Islet of Langerhans (tissue), 1 donor: ENCODE measurements around the gene CEP131.
"Not testable (repeated sequence)": the region's sequence is repeated elsewhere in the genome, so short reads cannot be mapped to it uniquely, and the experiment has no call there.

Experiments
- FAIRE-seq: peaks from one replicate; lab custom pipeline; 2011; peaks lifted over from hg19 to GRCh38; lab: Jason Lieb, UNC

Gene CEP131

DNA sequence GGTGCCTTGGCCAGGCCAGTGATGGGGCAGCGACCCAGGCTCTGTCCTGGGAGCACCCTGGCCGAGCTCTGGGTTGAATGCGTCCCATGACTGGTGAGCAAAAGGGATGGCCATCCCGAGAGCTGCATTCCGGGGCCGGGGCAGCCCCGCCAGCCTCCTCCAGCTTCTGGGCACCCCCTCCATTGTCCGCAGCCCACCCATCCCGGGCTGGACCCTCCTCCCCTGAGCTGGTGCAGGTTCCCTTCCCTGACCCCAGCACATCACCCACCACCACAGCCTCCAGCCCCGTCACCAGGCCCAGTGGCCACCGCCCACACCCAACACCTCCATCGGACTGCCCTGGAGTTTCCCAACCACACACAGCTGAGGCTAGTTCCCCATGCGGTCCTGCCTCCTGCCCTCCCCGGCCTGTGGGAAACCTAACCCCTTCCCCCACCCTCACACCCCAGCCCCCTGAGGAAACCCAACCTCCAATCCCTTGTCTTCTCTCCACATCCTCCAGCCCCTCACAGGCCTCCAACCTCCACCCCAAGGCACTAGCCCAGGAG, 73.7 kb downstream of the CEP131 start:
- no peak for FAIRE-seq

DNA sequence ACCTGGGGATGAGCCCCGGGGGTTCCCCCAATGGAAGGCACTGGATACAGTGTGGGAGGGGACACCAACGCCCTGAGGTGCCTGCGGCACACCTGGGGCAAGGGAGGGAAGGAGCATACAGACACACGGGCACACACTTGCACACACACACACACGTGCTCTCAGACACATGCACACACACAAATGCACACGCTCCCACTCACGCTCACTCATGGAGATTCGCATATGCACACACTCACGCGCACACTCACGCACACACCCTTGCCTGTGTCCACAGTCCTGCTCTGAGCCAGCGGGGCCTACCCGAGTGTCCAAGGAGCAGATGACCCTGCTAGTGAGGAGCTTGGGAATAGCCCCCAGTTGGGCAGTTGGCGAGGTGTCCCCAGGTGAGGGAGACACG, 74.2 kb downstream of the CEP131 start:
- FAIRE-seq = no peak

DNA sequence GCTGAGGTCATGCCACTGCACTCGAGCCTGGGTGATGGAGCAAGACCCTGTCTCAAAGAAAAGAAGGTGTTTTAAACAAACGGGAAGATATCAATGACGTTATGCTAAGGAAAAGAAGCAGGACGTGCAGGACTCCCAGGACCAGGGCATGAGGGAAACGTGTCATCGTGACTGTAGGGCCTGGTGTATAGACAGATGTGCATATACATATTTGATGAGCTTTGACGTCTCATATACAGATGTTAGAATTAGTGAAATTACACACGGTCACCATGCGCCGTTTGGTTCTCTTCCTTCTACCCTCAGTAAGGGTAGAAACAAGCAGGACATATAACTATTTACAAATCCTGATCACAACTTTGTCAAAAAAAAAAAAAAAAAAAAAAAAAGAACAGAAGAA, 75.1 kb downstream of the CEP131 start:
- FAIRE-seq = no peak

DNA sequence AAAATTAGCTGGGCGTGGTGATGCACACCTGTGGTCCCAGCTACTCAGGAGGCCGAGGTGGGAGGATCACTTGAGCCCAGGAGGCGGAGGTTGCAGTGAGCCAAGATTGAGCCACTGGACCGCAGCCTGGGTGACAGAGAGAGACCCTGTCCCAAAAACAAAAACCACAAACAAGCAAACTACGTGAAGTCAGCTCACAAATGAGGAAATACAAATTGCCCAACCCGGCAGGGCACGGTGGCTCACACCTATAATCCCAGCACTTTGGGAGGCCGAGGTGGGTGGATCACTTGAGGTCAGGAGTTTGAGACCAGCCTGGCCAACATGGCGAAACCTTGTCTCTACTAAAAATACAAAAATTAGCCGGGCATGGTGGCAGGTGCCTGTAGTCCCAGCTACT, 76.6 kb downstream of the CEP131 start:
- FAIRE-seq = not testable (repeated sequence)

DNA sequence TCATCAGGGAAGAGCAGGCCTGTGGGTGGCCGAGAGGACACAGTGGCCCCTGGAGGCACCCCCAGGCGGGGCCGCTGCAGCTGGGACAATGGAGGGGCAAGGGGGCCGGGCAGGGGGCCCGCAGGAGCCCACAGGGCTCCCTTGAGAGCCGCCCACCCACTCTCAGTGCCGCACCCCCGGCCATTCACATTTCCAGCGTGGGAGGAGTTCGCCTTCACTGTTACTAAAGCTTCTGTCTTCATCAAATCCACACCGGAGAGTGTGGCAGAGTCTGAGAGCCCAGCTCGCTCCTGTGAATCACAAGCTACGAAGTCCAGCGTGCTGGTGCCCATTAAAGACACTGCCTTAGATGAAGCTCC, 78.4 kb downstream of the CEP131 start:
- no peak for FAIRE-seq

DNA sequence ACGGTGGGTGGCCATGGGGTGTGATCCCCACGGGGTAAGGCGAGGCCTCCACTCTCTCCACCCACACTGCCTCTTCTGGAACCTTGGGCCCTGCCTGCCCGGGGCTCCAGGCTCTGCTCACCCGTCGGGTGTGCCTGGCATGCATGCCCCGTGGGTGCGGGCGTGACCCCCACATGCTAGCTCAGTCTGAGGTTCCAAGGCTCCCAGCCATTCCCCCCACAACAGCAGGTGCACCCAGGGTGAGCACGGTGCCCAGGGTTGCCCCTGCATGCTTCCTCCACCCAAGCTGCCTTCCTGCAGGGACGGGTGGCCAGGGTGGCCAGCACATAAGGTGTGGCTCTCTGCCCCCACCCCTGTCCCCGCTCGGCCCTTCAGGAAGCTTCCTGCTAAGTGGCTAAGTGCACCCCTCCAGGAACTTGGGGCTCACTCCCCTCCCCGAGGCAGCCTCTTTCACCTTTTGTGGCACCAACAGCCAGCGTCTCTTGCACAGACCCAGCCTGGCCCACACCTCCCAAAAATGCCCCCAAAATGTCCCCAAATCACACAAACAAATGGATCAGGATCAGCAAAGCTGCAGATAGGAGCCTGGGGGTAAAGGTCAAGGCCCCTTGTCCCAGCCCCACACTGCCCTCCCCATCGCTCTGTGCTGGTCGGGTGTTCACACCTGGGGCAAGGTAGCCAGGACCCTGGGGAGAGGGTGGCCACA, 78.9 kb downstream of the CEP131 start:
- FAIRE-seq = no peak

DNA sequence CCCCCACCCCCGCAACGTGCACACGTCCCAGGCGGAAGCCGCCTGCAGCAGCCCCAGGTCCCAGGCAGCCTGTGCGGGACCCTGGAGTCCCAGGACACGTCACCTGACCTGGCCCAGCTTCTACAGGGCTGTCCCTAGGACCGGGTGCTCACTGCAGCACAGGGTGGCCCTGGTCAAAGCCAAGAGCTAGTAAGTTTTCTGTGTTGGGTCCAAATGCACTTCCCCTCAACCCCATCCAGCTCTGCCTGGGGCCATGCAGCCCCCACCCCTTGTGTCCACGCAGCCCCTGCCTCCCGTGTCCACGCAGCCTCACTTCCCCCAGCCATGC, 79.6 kb downstream of the CEP131 start:
- no peak for FAIRE-seq

DNA sequence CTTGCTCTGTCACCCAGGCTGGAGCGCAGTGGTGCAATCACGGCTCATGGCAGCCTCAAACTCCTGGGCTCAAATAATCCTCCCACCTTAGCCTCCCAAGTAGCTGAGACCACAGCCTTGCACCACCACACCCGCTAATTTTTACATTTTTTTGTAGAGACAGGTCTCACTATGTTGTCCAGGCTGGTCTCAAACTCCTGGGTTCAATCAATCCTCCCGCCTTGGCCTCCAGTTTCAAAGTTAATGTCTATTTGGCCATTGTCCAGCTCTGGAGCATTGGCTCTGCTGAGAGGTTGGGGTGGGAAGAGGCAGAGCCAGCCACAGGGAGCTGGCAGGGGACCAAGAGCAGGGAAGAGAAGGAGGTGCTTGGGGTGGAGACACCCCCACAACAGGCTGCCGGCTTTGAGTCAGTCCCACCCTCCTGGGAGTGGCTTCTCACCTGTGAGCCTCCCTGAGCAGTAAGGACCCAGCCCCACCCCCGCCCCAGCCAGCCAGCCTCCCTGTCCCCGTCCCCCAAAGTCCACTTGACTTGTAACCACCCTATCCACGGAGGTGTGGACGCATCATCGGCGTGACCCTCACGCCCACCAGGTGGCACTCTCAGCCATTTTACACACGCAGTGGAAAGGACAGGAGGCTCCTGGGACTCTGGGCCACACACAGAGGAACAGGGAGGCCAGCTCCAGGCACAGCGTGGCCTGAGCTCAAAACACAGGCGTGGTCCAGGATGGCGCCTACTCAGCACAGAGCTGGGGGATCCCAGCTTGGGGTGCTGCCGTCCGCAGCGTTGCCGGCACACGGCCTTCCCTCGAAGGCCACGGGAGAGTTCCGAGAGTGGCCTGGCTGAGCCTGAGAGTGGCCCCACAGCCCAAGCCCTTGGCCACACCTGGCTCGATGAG, 80.2 kb downstream of the CEP131 start:
- no peak for FAIRE-seq

DNA sequence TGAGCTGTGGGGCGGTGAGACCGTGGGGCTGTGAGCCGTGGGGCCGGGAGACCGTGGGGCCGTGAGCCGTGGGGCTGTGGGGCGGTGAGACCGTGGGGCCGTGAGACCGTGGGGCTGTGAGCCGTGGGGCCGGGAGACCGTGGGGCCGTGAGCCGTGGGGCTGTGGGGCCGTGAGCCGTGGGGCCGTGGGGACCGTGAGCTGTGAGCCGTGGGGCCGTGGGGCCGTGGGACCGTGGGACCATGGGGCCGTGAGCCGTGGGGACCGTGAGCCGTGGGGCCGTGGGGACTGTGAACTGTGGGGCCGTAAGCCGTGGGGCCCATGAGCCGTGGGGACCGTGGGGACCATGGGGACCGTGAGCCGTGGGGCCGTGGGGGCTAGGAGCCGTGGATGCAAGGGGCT, 82.1 kb downstream of the CEP131 start:
- FAIRE-seq = no peak

DNA sequence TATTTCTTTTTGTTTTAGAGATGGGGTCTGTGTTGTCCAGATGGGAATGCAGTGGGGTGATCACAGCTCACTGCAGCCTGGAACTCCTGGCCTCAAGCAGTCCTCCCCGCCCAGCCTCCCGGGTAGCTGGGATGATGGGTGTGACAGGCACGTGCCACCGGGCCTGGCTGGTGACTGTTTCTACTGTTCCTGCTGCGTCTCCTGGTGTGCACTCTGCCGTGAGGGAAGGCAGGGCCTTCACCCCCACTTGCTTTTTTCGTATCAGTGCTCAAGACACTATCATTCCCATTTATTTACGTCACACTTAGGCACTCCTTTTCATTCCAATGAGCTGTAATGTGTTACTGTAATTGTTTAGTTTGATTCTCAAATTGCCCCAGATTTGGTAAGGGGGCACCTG, 82.7 kb downstream of the CEP131 start:
- no peak for FAIRE-seq
